ENCODE measurements around the gene NLRP13.

- TF ChIP-seq POLR2A (IDR thresholded peaks at IDR 0.05; ENCODE audit: extremely low read depth, insufficient read length): no peak
- TF ChIP-seq CTCF (IDR thresholded peaks at IDR 0.05; ENCODE audit: low read depth, low read length): no peak
- no peak for TF ChIP-seq MAX (IDR thresholded peaks at IDR 0.05; ENCODE audit: low read depth, low read length)
- TF ChIP-seq MYC (IDR thresholded peaks at IDR 0.05; ENCODE audit: low read depth, low read length): no peak
Observed at GRCh38 chr19:55940306-55940705, 8.2 kb upstream of the NLRP13 start.
